HepG2 (cell line): Measurements from ENCODE around the gene NFXL1. TPM values are rescaled to one million over a fixed set of nuclear protein-coding genes. Genes with fewer than 3 reads are reported as not detected.
A peak's percentile ranks its signal among the peaks of the same experiment; 100 is the strongest.

ENCODE experiments used
- ELF4 ChIP-seq: sonication (generic); formaldehyde crosslinking; IDR thresholded peaks from 2 replicates; pipeline ENCODE4 v1.5.0; 2020; ENCODE audit warnings: missing genetic modification reagents, mild to moderate bottlenecking, moderate library complexity, borderline replicate concordance
- ESRRA ChIP-seq: sonication (generic); formaldehyde crosslinking; IDR thresholded peaks from 2 replicates; pipeline ENCODE4 v1.5.1; 2020; ENCODE audit warnings: mild to moderate bottlenecking, low read depth, missing genetic modification reagents
- FOXA3 ChIP-seq: IDR thresholded peaks from 2 replicates; pipeline ENCODE4 v1.6.1; 2016; ENCODE audit warnings: missing genetic modification reagents, missing compliant biosample characterization
- GZF1 ChIP-seq: sonication (generic); formaldehyde crosslinking; IDR thresholded peaks from 2 replicates; pipeline ENCODE4 v1.5.1; 2020; ENCODE audit warnings: mild to moderate bottlenecking, missing genetic modification reagents
- HES4 ChIP-seq: sonication (generic); formaldehyde crosslinking; IDR thresholded peaks from 2 replicates; pipeline ENCODE4 v1.9.0; 2021; ENCODE audit warnings: mild to moderate bottlenecking, missing genetic modification reagents, borderline replicate concordance
- IRF2 ChIP-seq: IDR thresholded peaks from 2 replicates; pipeline ENCODE4 v1.6.1; 2018; ENCODE audit warnings: missing genetic modification reagents, missing compliant biosample characterization
- KDM4B ChIP-seq: sonication (generic); formaldehyde crosslinking; IDR thresholded peaks from 2 replicates; pipeline ENCODE4 v1.4.0; 2020; ENCODE audit warnings: missing genetic modification reagents
- MATR3 ChIP-seq: sonication (generic); formaldehyde crosslinking; IDR thresholded peaks from 2 replicates; pipeline ENCODE4 v1.4.0; 2020; ENCODE audit warnings: missing genetic modification reagents
- MIER2 ChIP-seq: IDR thresholded peaks from 2 replicates; pipeline ENCODE4 v1.6.1; 2016; ENCODE audit warnings: missing biosample characterization, missing genetic modification reagents
- NKX3-1 ChIP-seq: sonication (generic); formaldehyde crosslinking; IDR thresholded peaks from 2 replicates; pipeline ENCODE4 v1.5.0; 2020; ENCODE audit warnings: missing genetic modification reagents
- NR3C1 ChIP-seq: sonication (generic); formaldehyde crosslinking; IDR thresholded peaks from 2 replicates; pipeline ENCODE4 v1.4.0; 2020; ENCODE audit warnings: missing genetic modification reagents
- PITX1 ChIP-seq: sonication (generic); formaldehyde crosslinking; IDR thresholded peaks from 2 replicates; pipeline ENCODE4 v1.5.1; 2020; ENCODE audit warnings: mild to moderate bottlenecking, missing genetic modification reagents
- RFXANK ChIP-seq: IDR thresholded peaks from 2 replicates; pipeline ENCODE4 v1.6.1; 2016
- RXRB ChIP-seq: IDR thresholded peaks from 2 replicates; pipeline ENCODE4 v1.6.1; 2016; ENCODE audit warnings: borderline replicate concordance, missing genetic modification reagents, missing compliant biosample characterization
- SRF ChIP-seq: IDR thresholded peaks from 2 replicates; pipeline ENCODE4 v1.6.1; 2011; ENCODE audit warnings: mild to moderate bottlenecking, low read depth, low read length, moderate library complexity
- SRSF4 ChIP-seq: fragments of 200-400 bp; formaldehyde crosslinking; IDR thresholded peaks from one replicate; pipeline ENCODE4 v1.6.1; 2018; ENCODE audit warnings: mild to moderate bottlenecking, low read depth, low read length, moderate library complexity; ENCODE audit not compliant: poor library complexity, severe bottlenecking
- U2AF2 ChIP-seq: fragments of 200-400 bp; formaldehyde crosslinking; IDR thresholded peaks from 2 replicates; pipeline ENCODE4 v1.6.1; 2017; ENCODE audit warnings: low read depth, mild to moderate bottlenecking, low read length
- ZFP41 ChIP-seq: sonication (generic); formaldehyde crosslinking; IDR thresholded peaks from 2 replicates; pipeline ENCODE4 v1.4.0; 2020; ENCODE audit warnings: mild to moderate bottlenecking, missing genetic modification reagents, borderline replicate concordance
- ZNF337 ChIP-seq: sonication (generic); formaldehyde crosslinking; IDR thresholded peaks from 2 replicates; pipeline ENCODE4 v1.5.1; 2020; ENCODE audit warnings: missing genetic modification reagents, low read depth, mild to moderate bottlenecking, borderline replicate concordance
- ZNF543 ChIP-seq: sonication (generic); formaldehyde crosslinking; IDR thresholded peaks from 2 replicates; pipeline ENCODE4 v1.4.0; 2020; ENCODE audit warnings: mild to moderate bottlenecking, missing genetic modification reagents
- ZNF563 ChIP-seq: sonication (generic); formaldehyde crosslinking; IDR thresholded peaks from 2 replicates; pipeline ENCODE4 v1.8.0; 2022; ENCODE audit warnings: mild to moderate bottlenecking, moderate library complexity, missing genetic modification reagents
- ZNF572 ChIP-seq: sonication (generic); formaldehyde crosslinking; IDR thresholded peaks from 2 replicates; pipeline ENCODE4 v1.5.1; 2020; ENCODE audit warnings: mild to moderate bottlenecking, missing genetic modification reagents
- ZNF616 ChIP-seq: sonication (generic); formaldehyde crosslinking; IDR thresholded peaks from 2 replicates; pipeline ENCODE4 v1.5.0; 2020; ENCODE audit warnings: low read depth, mild to moderate bottlenecking, missing genetic modification reagents
- ZNF629 ChIP-seq: sonication (generic); formaldehyde crosslinking; conservative IDR thresholded peaks from 2 replicates; pipeline ENCODE4 v1.5.0; 2020; ENCODE audit warnings: missing genetic modification reagents
- ZNF7 ChIP-seq: IDR thresholded peaks from 2 replicates; pipeline ENCODE4 v1.6.1; 2016; ENCODE audit warnings: missing biosample characterization, missing genetic modification reagents
- ZNF709 ChIP-seq: sonication (generic); formaldehyde crosslinking; IDR thresholded peaks from 2 replicates; pipeline ENCODE4 v1.5.0; 2020; ENCODE audit warnings: mild to moderate bottlenecking, missing genetic modification reagents
- ZNF766 ChIP-seq: sonication (generic); formaldehyde crosslinking; IDR thresholded peaks from 2 replicates; pipeline ENCODE4 v1.5.0; 2020; ENCODE audit warnings: missing genetic modification reagents, borderline replicate concordance
- ZNF768 ChIP-seq: sonication (generic); formaldehyde crosslinking; IDR thresholded peaks from 2 replicates; pipeline ENCODE4 v1.4.0; 2020; ENCODE audit warnings: missing genetic modification reagents
- ZNF782 ChIP-seq: sonication (generic); formaldehyde crosslinking; IDR thresholded peaks from 2 replicates; pipeline ENCODE4 v1.4.0; 2020; ENCODE audit warnings: missing genetic modification reagents, mild to moderate bottlenecking, borderline replicate concordance
- ZSCAN12 ChIP-seq: sonication (generic); formaldehyde crosslinking; IDR thresholded peaks from 2 replicates; pipeline ENCODE4 v1.9.0; 2021; ENCODE audit warnings: mild to moderate bottlenecking, missing genetic modification reagents
- polyA plus RNA-seq, 8 experiments: library from polyadenylated mRNA; depleted of rRNA in 3 of 8; stranded (reverse) in 7 of 8; unstranded in 1 of 8; fragments of >200 nt; fragmentation: Illumina TruSeq in 4 of 8; extraction: Trizol in 4 of 8; gene quantifications; 2 replicates each; pipeline versions ENCODE4 v1.2.1 to v1.2.3, GENCODE V29; 2011 to 2016; ENCODE audit warnings: low read depth in 4 of 8, missing spikeins in 1 of 8, mixed read lengths in 1 of 8; ENCODE audit not compliant: insufficient read depth in 1 of 8
- total RNA-seq, 5 experiments: library from RNA; depleted of rRNA; stranded (reverse); fragments of >200 nt; fragmentation: Illumina TruSeq; extraction: Trizol; gene quantifications; 2 replicates each; pipeline ENCODE4 v1.2.3, GENCODE V29; 2016; ENCODE audit warnings: low read depth in 1 of 5
- TF ChIP-seq, protein P1 (sequence below): IDR thresholded peaks from 2 replicates; pipeline ENCODE4 v1.6.1; 2012; ENCODE audit warnings: inconsistent platforms
- TF ChIP-seq, protein P2 (sequence below): sonication (generic); formaldehyde crosslinking; IDR thresholded peaks from 2 replicates; pipeline ENCODE4 v1.8.1; 2023; ENCODE audit warnings: mild to moderate bottlenecking, inconsistent platforms, moderate library complexity, missing genetic modification reagents, borderline replicate concordance
- TF ChIP-seq, protein P3 (sequence below): sonication (generic); formaldehyde crosslinking; IDR thresholded peaks from 2 replicates; pipeline ENCODE4 v1.5.0; 2020; ENCODE audit warnings: missing genetic modification reagents

NFXL1 gene
- total and polyA plus RNA-seq, 2 of the 13 experiments (the other 11 are each of a cell fraction or from before 2014, with no cell fraction given), result 12.0 to 18.6 TPM

DNA sequence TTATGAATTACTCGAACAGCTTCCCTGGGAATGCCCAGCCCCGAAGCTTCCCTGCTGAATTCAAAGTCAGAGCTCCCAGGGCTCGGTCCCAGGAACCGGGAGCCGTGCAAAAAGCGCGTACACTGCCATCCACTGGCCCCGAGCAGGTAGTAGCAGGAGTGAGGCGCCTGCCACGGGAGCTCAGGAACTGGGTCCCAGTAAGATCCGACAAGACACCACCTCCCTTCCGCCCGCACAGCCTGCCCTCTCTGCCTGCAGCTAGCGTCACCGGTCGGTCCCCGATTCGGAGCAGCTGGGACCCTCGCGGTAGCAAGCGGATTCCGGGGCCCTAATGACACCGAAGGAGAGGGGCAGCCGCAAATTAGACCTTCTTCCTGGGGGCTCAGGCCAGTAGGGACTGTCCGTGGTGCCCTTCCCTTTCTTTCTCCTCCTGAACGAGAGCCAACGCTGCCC is 77.7 kb downstream of the NFXL1 start (continued):
- TF ChIP-seq ZNF337 (CRISPR knock-in tag) (no peak), ZFP41 (CRISPR knock-in tag) (no peak), ZNF543 (no peak), ELF4 (no peak), MIER2 (CRISPR knock-in tag) (no peak), RFXANK (no peak), FOXA3 (CRISPR knock-in tag) (peak; percentile 12; the same call in 1 of the 2 replicates), NKX3-1 (CRISPR knock-in tag) (no peak), ZNF766 (no peak; the same call in 1 of the 2 replicates), GZF1 (CRISPR knock-in tag) (no peak), HES4 (CRISPR knock-in tag) (0 out of 2 replicates have a peak, but pooled peaks have one; percentile 14), U2AF2 (no peak), ZNF616 (no peak), ZNF709 (CRISPR knock-in tag) (peak; percentile 66; the same call in 1 of the 2 replicates), PITX1 (CRISPR knock-in tag) (no peak), ZNF629 (CRISPR knock-in tag) (no peak), IRF2 (no peak), MATR3 (CRISPR knock-in tag) (no peak), SRSF4 (no peak), ZNF768 (CRISPR knock-in tag) (no peak), KDM4B (CRISPR knock-in tag) (no peak), ZNF572 (CRISPR knock-in tag) (no peak), ZNF7 (CRISPR knock-in tag) (no peak), ESRRA (CRISPR knock-in tag) (no peak), RXRB (CRISPR knock-in tag) (peak; percentile 30; the same call in 1 of the 2 replicates), SRF (no peak), NR3C1 (no peak), ZNF782 (CRISPR knock-in tag) (no peak), ZNF563 (CRISPR knock-in tag) (no peak), ZSCAN12 (no peak)
- TF ChIP-seq, protein P1, sequence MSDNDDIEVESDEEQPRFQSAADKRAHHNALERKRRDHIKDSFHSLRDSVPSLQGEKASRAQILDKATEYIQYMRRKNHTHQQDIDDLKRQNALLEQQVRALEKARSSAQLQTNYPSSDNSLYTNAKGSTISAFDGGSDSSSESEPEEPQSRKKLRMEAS, result no peak
- TF ChIP-seq, protein P2, sequence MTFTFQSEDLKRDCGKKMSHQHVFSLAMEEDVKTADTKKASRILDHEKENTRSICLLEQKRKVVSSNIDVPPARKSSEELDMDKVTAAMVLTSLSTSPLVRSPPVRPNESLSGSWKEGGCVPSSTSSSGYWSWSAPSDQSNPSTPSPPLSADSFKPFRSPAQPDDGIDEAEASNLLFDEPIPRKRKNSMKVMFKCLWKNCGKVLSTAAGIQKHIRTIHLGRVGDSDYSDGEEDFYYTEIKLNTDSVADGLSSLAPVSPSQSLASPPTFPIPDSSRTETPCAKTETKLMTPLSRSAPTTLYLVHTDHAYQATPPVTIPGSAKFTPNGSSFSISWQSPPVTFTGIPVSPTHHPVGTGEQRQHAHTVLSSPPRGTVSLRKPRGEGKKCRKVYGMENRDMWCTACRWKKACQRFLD (CRISPR knock-in tag), result no peak
- TF ChIP-seq, protein P3, sequence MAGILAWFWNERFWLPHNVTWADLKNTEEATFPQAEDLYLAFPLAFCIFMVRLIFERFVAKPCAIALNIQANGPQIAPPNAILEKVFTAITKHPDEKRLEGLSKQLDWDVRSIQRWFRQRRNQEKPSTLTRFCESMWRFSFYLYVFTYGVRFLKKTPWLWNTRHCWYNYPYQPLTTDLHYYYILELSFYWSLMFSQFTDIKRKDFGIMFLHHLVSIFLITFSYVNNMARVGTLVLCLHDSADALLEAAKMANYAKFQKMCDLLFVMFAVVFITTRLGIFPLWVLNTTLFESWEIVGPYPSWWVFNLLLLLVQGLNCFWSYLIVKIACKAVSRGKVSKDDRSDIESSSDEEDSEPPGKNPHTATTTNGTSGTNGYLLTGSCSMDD (CRISPR knock-in tag), result no peak
